GM19099 (cell line): ENCODE data around the gene TMCC2.

ENCODE experiments used
- POLR2A ChIP-seq: IDR thresholded peaks from 3 replicates; pipeline ENCODE4 v1.6.1; 2011; ENCODE audit warnings: low read depth; ENCODE audit not compliant: insufficient read length; ENCODE audit errors: extremely low read depth

Gene TMCC2, protein sequence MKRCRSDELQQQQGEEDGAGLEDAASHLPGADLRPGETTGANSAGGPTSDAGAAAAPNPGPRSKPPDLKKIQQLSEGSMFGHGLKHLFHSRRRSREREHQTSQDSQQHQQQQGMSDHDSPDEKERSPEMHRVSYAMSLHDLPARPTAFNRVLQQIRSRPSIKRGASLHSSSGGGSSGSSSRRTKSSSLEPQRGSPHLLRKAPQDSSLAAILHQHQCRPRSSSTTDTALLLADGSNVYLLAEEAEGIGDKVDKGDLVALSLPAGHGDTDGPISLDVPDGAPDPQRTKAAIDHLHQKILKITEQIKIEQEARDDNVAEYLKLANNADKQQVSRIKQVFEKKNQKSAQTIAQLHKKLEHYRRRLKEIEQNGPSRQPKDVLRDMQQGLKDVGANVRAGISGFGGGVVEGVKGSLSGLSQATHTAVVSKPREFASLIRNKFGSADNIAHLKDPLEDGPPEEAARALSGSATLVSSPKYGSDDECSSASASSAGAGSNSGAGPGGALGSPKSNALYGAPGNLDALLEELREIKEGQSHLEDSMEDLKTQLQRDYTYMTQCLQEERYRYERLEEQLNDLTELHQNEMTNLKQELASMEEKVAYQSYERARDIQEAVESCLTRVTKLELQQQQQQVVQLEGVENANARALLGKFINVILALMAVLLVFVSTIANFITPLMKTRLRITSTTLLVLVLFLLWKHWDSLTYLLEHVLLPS

DNA sequence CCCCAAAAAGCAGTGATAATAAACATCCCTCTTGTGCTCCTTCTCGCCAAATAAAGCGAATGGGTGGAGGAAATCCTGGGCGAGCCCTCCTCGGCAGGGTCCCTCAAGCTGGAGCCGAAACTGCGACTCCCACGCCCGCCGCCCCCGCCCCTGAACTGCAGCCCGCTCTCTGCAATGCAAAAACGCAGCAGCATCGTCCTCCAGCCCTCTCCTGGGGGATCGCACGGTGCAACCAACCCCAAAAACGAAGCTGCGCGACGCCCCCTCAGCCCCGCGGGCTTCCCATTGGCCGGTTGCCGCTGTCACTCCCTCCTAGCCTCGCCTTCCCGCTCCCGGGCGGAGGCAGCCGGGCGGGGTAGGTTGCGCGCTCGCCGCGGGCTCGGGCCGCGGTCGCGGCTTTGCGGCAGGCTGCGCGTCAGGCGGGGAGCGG is at the start of gene TMCC2:
TSS of gene TMCC2 (plus strand) at position 363 of the 430 bp plus-strand sequence. CDS start 619 bp downstream, outside the sequence.
- no peak for TF ChIP-seq POLR2A

DNA sequence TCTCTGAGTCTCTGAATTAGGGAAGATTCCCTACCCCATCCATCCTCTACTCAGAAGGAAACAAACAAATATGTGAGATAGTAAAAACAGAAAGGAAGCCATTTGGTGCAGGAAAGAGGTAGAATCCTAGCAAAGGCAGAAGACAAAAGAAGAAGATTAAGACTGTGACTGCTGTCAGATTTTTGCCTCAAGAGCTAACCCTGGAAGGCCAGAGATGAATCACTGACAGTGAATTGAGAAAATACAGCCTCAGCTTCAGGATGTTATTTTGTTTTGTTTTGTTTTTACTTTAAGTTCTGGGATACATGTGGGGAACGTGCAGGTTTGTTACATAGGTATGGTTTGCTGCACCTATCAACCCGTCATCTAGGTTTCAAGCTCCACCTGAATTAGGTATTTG is 47.9 kb upstream of the TMCC2 start:
- TF ChIP-seq POLR2A = no peak

DNA sequence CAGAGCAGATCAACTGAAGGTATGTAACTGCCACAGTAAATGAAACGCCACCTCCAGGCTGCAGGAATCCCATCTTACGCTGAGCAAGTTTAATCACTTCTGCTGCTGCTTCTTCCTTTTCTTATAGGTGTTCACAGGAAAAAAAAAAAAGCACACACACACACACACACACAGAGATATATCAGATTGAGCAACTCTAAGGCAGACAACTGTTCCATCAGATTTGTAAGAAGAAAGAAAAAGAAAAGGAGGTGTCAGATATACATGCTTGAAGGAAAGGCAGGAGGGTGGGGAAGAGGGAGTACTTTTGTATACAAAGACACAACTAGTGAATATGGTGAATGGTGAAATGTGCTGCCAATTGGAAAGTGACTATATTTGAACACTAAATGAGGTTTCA is 44.8 kb upstream of the TMCC2 start:
- TF ChIP-seq POLR2A = no peak

DNA sequence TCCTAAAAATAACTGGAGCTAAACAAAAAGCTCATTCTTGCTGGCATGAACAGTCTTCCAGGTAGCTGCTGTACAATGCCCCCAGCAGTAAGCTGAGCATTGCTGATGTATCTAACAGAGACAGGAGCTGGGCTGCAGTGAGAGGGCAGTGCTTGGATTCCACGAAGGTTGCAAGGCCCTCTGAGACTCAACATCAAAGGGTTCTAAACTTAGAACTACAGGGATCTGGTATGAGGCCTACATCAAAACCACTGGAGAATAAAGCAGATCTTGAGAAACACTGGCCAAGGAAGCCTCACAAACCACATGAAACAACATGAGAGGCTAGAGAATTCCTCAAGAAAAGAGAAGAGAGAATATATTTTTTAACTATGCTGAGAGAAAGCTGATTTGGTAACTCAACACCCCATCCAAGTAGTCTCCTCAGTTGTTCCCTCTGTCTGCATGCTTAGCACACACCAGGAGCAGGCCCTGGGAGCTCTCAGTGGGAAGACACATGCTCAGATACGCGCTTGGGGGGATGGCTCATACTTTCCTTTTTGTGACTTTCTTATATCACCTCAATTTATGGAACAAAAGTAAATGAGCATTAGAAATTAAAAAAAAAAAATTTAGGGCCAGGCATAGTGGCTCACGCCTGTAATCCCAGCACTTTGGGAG is 43.9 kb upstream of the TMCC2 start:
- no peak for TF ChIP-seq POLR2A

DNA sequence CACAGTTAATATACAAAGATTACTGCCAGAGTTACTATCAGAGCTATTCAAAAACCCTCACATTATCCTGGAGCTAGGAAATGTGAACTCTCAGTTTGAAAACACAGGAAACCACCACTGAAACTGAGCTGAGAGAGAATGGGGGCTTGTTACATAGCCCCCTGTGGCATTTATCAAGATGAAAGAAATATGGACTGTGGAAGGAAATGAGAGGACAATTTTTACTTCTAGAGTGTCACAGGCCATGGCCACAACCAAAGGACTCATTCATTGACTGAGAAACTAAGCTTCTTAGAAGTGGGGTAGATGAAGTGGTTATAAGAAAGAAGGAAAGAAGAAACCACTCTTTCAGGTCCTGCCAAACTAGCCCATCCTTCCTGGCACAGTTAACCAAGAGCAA is 41.6 kb upstream of the TMCC2 start:
- no peak for TF ChIP-seq POLR2A

DNA sequence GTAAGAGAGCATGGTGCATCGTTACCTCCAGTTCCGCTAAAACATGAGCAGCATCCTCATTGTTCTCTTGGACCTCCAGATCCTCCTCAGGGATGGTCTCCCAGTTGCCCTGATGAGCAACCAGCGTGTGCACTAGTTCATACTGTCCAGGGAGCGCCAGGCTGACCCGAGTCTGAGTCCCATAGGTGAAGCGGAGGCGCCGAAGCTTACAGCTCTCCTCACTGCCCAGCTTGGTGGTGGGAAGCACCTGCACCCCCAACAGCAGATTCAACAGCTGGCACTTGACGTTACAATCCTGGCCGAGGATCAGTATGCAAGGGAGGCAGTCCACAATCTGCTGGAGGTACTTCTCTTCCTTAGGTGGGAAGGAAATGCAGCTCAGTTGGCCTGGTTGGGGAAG is 40.3 kb upstream of the TMCC2 start:
- no peak for TF ChIP-seq POLR2A

DNA sequence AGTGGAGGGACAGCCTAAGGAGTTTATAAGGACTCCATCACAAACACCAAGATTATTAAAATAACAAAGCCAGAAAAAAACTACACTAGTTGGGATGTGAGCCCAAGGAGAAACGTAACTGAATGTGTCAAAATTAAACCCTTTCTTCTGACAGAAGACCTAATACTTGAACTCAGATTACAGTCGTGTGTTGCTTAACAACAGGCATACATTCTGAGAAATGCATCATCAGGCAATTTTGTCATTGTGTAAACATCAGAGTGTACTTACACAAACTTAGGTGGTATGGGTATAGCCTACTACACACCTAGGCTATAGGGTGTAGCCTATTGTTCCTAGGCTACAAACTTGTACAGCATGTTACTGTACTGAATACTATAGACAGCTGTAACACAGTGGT is 39.6 kb upstream of the TMCC2 start:
- TF ChIP-seq POLR2A = no peak

DNA sequence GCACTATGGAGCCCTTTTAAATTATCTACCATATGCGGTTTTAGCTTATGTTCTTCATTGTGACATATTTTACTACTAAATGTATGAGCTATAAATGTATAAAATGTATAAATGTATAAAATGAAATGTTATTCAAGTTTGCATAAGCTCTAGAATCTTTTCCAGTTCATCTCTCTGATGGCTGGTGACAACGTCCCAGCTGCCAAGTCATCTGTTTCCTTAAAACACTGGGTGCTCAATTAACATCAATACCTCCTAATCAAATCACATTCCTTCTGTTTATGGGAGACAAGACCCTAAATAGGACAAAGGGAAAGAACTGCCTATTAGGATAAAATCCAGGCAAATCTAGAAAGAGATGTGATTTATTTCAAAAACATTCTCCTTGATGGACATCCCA is 39.1 kb upstream of the TMCC2 start:
- no peak for TF ChIP-seq POLR2A

DNA sequence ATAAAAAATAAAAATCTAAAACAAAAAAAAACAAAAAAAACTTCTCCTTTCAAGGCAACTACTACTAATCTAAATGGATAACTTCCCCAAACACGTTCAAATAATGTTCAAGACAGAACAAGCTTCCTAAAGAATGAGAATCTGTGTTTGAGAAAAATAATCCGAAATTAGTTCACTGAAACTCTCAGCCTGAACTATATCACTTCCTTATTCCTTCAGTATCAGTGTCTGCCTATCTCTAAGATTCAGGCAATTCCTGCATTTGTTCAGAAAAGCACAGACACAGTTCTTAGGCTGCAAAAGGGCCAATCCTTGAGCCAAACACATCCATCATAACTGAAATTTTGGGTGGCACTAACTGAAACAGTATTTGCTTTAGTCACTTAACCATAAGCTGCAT is 38.6 kb upstream of the TMCC2 start:
- no peak for TF ChIP-seq POLR2A

DNA sequence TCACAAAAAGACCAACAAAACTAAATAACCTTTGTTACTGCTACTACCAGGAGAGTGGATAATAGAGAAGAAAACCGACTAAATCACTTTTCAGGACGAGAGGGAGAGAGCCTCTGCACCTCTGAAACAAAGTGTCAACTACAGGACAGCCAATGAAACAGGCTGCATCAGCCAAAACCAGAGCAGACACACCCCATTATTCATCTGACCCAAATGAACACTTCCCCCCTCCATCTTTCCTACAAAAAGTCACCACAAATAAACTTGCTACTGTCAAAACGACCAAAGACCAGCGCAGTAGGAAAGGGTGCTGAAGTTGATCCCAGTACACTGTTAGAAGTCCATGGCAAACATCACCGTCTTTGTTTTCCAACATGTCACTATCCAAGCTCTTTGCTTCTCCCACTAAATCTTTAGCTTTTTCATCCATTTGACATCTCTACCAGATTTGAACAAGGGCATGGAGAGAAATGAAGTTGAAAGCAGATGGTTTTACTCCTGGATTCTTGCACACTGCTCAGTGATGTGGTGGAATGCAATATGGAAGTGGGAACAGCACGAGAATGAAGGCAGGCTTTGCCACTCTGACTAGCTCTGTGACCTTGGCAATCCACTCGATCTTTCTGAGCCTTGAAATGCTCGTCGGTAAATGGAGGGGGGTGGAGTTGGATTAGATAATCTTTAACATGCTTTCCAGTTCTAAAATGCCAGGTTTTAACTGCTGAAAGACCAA is 36.7 kb upstream of the TMCC2 start:
- no peak for TF ChIP-seq POLR2A

DNA sequence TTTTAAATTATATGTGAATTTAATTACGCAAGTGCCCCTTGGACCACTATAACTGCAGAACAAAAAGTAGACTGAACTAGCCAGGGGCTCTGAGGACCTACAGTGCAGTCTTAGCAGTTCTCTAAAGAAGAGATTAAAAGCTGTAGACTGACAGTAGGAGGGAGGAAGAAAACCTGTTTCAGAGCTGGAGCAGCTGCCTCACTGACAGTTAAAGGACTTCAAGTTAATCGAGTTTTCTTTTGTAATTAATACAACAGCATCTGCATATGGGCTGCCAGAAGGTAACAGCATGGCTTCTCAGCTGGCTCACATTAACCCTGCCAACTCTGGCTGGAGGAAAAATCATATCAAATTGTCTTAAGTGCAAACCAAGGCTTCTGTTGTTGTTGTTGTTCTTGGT is 36.1 kb upstream of the TMCC2 start:
- TF ChIP-seq POLR2A = no peak

DNA sequence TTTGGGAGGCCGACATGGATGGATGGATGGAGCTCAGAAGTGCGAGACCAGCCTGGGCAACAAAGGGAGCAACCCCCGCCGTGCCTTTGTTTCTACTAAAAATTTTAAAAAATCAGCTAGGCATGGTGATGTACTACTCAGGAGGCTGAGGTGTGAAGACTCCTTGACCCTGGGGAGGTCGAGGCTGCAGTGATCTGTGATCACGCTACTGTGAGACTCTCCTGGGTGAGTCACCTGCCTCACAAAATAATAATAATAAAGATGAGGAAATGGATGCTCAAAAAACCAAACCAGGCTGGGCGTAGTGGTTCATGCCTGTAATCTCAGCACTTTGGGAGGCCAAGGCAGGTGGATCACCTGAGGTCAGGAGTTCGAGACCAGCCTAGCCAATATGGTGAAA is 35.5 kb upstream of the TMCC2 start:
- TF ChIP-seq POLR2A = no peak

DNA sequence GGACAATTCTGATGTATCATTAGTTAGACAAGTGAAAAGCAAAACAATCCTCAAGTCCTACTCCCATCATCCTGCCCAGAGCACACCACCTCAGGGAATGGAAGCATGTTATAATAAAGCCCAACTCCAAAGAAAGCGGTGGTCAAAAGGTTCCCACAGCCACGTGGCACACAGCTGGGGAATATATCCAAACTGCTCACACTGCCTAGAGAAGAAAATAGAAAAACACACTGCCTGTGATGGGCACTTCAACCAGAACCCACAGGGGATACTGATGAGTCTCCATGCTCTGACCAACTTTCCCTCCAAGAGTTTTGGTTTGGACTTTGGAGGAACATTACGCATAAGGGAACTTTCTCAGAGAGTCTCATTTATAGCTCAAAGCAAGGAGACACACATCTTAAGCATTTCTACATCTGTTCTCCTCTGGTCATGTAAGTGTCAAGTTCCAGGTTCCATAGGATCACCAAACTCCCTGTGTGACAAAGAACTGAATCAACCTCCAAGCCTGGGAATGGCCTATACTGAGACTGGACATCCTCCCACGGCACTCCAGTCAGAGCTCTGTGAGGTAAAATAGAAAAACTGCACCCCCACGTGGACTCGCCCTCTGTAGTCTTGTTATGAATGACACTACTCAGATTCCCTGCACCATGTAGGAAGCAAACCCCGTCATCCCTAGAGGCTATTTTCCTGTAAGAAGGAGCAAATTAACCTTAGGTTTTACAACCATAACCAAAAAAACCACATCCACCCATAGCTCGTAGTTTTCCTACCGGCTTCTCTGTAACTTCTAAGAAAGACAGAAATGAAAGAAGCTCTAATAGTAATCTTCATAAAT is 28.4 kb upstream of the TMCC2 start:
- TF ChIP-seq POLR2A = no peak

DNA sequence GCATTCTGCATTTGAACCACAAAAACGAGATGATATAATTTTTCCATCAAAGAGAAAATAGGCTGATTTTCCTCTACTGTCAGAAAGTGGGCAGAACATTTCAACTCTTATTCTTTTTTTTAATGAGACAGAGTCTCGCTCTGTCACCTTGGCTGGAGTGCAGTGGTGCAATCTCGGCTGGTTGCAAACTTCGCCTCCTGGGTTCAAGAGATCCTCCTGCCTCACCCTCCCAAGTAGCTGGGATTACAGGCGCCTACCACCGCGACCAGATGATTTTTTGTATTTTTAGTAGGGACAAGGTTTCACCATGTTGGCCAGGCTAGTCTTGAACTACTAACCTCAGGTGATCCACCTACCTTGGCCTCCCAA is 27.8 kb upstream of the TMCC2 start:
- TF ChIP-seq POLR2A = no peak
